Upper lobe of left lung (tissue), 4 donors: ENCODE data around the gene SLC6A20.

ENCODE experiments used
- POLR2A ChIP-seq, 4 donors: fragments of 450-650 bp; IDR thresholded peaks; one replicate each; pipeline ENCODE4 v1.5.1; 2016 to 2017; ENCODE audit warnings: antibody characterized with exemption in 4 of 4, mild to moderate bottlenecking in 2 of 4
- TF ChIP-seq, protein P1 (sequence below), 6 experiments: fragments of 450-650 bp in 4 of 6; fragments of 200-600 bp in 2 of 6; sonication (generic) in 2 of 6; IDR thresholded peaks; one replicate each; pipeline ENCODE4 v1.5.1; 2016 to 2019; ENCODE audit warnings: antibody characterized with exemption in 6 of 6

DNA sequence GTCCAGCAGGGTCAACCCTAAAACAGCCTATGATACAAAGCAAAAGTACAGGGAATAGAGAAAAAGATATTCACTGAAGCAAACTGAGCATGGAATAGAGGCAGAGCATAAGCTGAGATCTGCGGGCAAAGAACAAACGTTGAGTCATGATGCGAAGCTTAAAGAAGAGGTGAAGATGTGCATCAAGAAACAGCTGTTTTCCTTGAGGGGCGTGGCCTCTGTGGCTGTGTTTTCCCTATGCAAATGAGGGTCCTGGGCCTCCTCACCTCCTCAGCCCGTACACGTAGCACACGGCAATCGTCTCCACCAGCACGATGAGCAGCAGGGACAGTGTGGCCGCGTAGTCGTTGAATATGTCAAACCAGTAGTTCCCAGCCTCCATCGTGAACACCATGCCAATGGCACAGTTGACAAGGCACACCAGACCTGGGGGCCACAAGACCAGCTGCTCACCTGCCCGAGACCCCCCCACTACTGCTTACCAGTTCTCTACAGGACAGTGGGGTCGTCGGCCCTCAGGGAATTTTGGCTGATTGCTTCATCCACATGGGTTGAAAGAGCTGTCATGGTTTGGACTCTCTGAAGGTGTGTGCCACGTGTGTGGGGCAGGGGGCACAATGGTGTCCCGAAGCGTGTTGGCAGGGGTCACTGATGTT lies 33.6 kb downstream of the SLC6A20 start:
- TF ChIP-seq, protein P1, sequence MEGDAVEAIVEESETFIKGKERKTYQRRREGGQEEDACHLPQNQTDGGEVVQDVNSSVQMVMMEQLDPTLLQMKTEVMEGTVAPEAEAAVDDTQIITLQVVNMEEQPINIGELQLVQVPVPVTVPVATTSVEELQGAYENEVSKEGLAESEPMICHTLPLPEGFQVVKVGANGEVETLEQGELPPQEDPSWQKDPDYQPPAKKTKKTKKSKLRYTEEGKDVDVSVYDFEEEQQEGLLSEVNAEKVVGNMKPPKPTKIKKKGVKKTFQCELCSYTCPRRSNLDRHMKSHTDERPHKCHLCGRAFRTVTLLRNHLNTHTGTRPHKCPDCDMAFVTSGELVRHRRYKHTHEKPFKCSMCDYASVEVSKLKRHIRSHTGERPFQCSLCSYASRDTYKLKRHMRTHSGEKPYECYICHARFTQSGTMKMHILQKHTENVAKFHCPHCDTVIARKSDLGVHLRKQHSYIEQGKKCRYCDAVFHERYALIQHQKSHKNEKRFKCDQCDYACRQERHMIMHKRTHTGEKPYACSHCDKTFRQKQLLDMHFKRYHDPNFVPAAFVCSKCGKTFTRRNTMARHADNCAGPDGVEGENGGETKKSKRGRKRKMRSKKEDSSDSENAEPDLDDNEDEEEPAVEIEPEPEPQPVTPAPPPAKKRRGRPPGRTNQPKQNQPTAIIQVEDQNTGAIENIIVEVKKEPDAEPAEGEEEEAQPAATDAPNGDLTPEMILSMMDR (IDR thresholded peaks at IDR 0.05), result no peak
- no peak for TF ChIP-seq POLR2A (IDR thresholded peaks at IDR 0.05)
